K562 (cell line): Measurements from ENCODE around the gene TTLL9. TPM values are rescaled to one million over a fixed set of nuclear protein-coding genes. Genes with fewer than 3 reads are reported as not detected.

ENCODE experiments used
- ATAC-seq: fragments of 200-7000 bp; cut with Tn5 transposase; 3 replicates; pipeline ENCODE4 v1.9.1; 2020; ENCODE audit warnings: moderate library complexity
- BruUV-seq: library from RNA; stranded (reverse); fragments of 400-500 nt; replicated peaks from 2 replicates; lab custom pipeline; 2021; lab: Mats Ljungman, UMichigan
- CTCF ChIA-PET: fragments of 300-600 bp; formaldehyde crosslinking; extraction: SDS; loops from one replicate; lab custom pipeline; 2021; ENCODE audit warnings: low intra/inter-chr PET ratio; lab: Yijun Ruan, JAX
- POLR2A ChIA-PET: fragments of 300-600, 350-650 bp; sonication (Branson Sonifier 250); formaldehyde crosslinking; extraction: SDS; loops from one replicate; lab custom pipeline; 2021; ENCODE audit warnings: antibody characterized with exemption, inconsistent platforms; lab: Yijun Ruan, JAX
- DNase-seq, 4 experiments: peaks; one replicate each; pipeline versions ENCODE4 v3.0.0 to v3.0.0-alpha.2; 2011 to 2018; ENCODE audit warnings: low spot score in 3 of 4, mixed read lengths in 3 of 4; ENCODE audit errors: extremely low read depth in 1 of 4
- FAIRE-seq: peaks from 2 replicates; lab custom pipeline; 2011; peaks lifted over from hg19 to GRCh38; lab: Jason Lieb, UNC
- H2AFZ ChIP-seq: 2 replicates; pipeline ENCODE4 v1.6.0; 2011; ENCODE audit warnings: low read depth, low read length, control low read depth, inconsistent platforms
- H3K27ac ChIP-seq: fragments of 200-600 bp; 3 replicates; pipeline ENCODE4 v1.8.0; 2011; ENCODE audit warnings: low read depth, mild to moderate bottlenecking, control low read depth, inconsistent platforms, low read length, moderate library complexity, mixed read lengths; ENCODE audit errors: extremely low read depth
- H3K27me3 ChIP-seq, 2 experiments: fragments of 300-600 bp in 1 of 2; 2 replicates in 1 of 2; 3 replicates in 1 of 2; pipeline versions ENCODE4 v1.6.0 to v1.8.0; 2011; ENCODE audit warnings: inconsistent platforms in 2 of 2, low read length in 2 of 2, mild to moderate bottlenecking in 1 of 2, mixed read lengths in 1 of 2, moderate library complexity in 1 of 2; ENCODE audit not compliant: control insufficient read depth in 2 of 2, insufficient read depth in 2 of 2
- H3K36me3 ChIP-seq: fragments of 300-600 bp; 3 replicates; pipeline ENCODE4 v1.8.0; 2011; ENCODE audit warnings: mild to moderate bottlenecking, low read length, inconsistent platforms; ENCODE audit not compliant: control insufficient read depth, insufficient read depth
- H3K4me1 ChIP-seq, 2 experiments: fragments of 200-600 bp in 1 of 2; replicated peaks in 1 of 2; 2 replicates in 1 of 2; 3 replicates in 1 of 2; pipeline versions ENCODE4 v1.5.1 to v1.8.0; 2011; ENCODE audit warnings: inconsistent platforms in 2 of 2, low read length in 2 of 2, mild to moderate bottlenecking in 1 of 2, mixed read lengths in 1 of 2, moderate library complexity in 1 of 2; ENCODE audit not compliant: control insufficient read depth in 2 of 2, insufficient read depth in 2 of 2
- H3K4me2 ChIP-seq: 2 replicates; pipeline ENCODE4 v1.6.1; 2011; ENCODE audit warnings: low read length, control low read depth, inconsistent platforms, mixed read lengths; ENCODE audit not compliant: insufficient read depth
- H3K4me3 ChIP-seq: fragments of 200-600 bp; sonication (generic), shearing (Covaris generic); 2 replicates; pipeline ENCODE4 v1.5.1; 2016; ENCODE audit warnings: control low read depth, inconsistent platforms
- H3K79me2 ChIP-seq: fragments of 200-600 bp; 3 replicates; pipeline ENCODE4 v1.8.0; 2011; ENCODE audit warnings: low read length, inconsistent platforms; ENCODE audit not compliant: control insufficient read depth, insufficient read depth
- H3K9ac ChIP-seq, 2 experiments: 2 replicates each; pipeline versions ENCODE4 v1.6.0 to v1.6.1; 2011; ENCODE audit warnings: low read depth in 2 of 2, low read length in 2 of 2, control low read depth in 1 of 2, inconsistent platforms in 1 of 2, mild to moderate bottlenecking in 1 of 2, mixed read lengths in 1 of 2; ENCODE audit not compliant: insufficient read depth in 1 of 2
- H3K9me1 ChIP-seq: one replicate; pipeline ENCODE4 v1.6.0; 2011; ENCODE audit warnings: inconsistent platforms, mild to moderate bottlenecking, low read length, moderate library complexity; ENCODE audit not compliant: control insufficient read depth, insufficient read depth
- H3K9me3 ChIP-seq: replicated peaks from 2 replicates; pipeline ENCODE4 v1.5.1; 2011; ENCODE audit warnings: low read depth, low read length, inconsistent platforms; ENCODE audit not compliant: control insufficient read depth, insufficient read depth
- H4K20me1 ChIP-seq: replicated peaks from 2 replicates; pipeline ENCODE4 v1.6.1; 2011; ENCODE audit warnings: low read length, inconsistent platforms, mixed read lengths; ENCODE audit not compliant: control insufficient read depth, insufficient read depth
- NR2C1 ChIP-seq, 2 experiments: fragments of 450-650 bp; IDR thresholded peaks; 2 replicates each; pipeline ENCODE4 v1.6.1; 2017; ENCODE audit warnings: mild to moderate bottlenecking in 2 of 2, antibody characterized with exemption in 1 of 2, inconsistent platforms in 1 of 2, missing compliant biosample characterization in 1 of 2, missing genetic modification characterization in 1 of 2
- ZBTB40 ChIP-seq, 2 experiments: fragments of 450-650 bp in 1 of 2; sonication (generic) in 1 of 2; formaldehyde crosslinking in 1 of 2; IDR thresholded peaks; 2 replicates each; pipeline versions ENCODE4 v1.7.1 to v1.9.0; 2016 to 2022; ENCODE audit warnings: inconsistent platforms in 1 of 2, mild to moderate bottlenecking in 1 of 2, missing genetic modification reagents in 1 of 2
- ZNF41 ChIP-seq: fragments of 250-450 bp; sonication (Bioruptor Pico); conservative IDR thresholded peaks from 2 replicates; pipeline ENCODE4 v1.4.0; 2020; ENCODE audit warnings: mild to moderate bottlenecking
- WGBS: fragments of 100-300 bp; shearing (Covaris generic); methylation state at CpG from one replicate; pipeline ENCODE4 v1.1.6; 2016; ENCODE audit warnings: low coverage, mixed read lengths; ENCODE audit not compliant: insufficient coverage; ENCODE audit errors: missing lambda C conversion rate; 5-methylcytosine and 5-hydroxymethylcytosine counted together
- in situ Hi-C: fragments of 300-500 bp; cut with MboI; formaldehyde crosslinking; loops from 4 replicates; pipeline ENCODE4 v1.15.0; 2018; ENCODE audit warnings: inconsistent platforms, mixed read lengths
- intact Hi-C: fragments of 100-400 bp; cut with micrococcal nuclease; formaldehyde crosslinking; loops from 2 replicates; pipeline ENCODE4 v1.14.2; 2022
- polyA plus RNA-seq, 8 experiments: library from polyadenylated mRNA; depleted of rRNA in 4 of 8; stranded (reverse) in 5 of 8; unstranded in 3 of 8; fragments of >200 nt; fragmentation: Nextera tagmentation in 2 of 8; fragmentation: Illumina TruSeq in 1 of 8; extraction: Ambion mirVana in 2 of 8; extraction: Trizol in 1 of 8; gene quantifications; 2 replicates each; pipeline versions ENCODE4 v1.2.1 to v1.2.3, GENCODE V29; 2011 to 2014; ENCODE audit warnings: inconsistent platforms in 1 of 8, missing spikeins in 1 of 8
- total RNA-seq, 7 experiments: library from RNA; depleted of rRNA in 6 of 7; stranded (reverse); fragments of >200 nt in 6 of 7; fragmentation: Illumina TruSeq in 2 of 7; extraction: Trizol in 2 of 7; gene quantifications; 2 replicates each; pipeline versions ENCODE4 v1.2.1 to v1.2.3, GENCODE V29; 2011 to 2021; ENCODE audit warnings: low replicate concordance in 1 of 7

TTLL9 gene
- total and polyA plus RNA-seq, 9 of the 15 experiments (the other 6 are each of a cell fraction or from before 2014, with no cell fraction given), result 0.06 to 0.07 TPM; not detected in 7

- Histone ChIP-seq H2AFZ (peak overlapping the region; percentile 35; the same call in 1 of the 2 replicates), H3K27ac (no peak overlapping the region), H3K27me3 (peaks cover 0 to 11% of the 10 kb centered on the region in 2 experiments; a peak in 2 of 5 replicates), H3K4me2 (no peak overlapping the region), H3K4me3 (no peak overlapping the region), H3K4me1 (peaks cover 0 to 8% of the 10 kb centered on the region in 2 experiments; a peak in 2 of 5 replicates), H3K36me3 (no peaks in the 10 kb centered on the region), H3K9me1 (no peaks in the 10 kb centered on the region), H3K79me2 (no peaks in the 10 kb centered on the region), H4K20me1 (no peaks in the 10 kb centered on the region), H3K9ac (no peak overlapping the region), H3K9me3 (no peaks in the 10 kb centered on the region)
- intact Hi-C loops (no loop called here), in situ Hi-C loops (no loop called here)
- TF ChIP-seq NR2C1 (IDR thresholded peaks at IDR 0.05) (peak; percentile 52; the same call in 1 of the 2 replicates), NR2C1 (tag; IDR thresholded peaks at IDR 0.05) (peak; percentile 21; the same call in 1 of the 2 replicates), ZBTB40 (IDR thresholded peaks at IDR 0.05) (no peak), ZBTB40 (CRISPR knock-in tag; IDR thresholded peaks at IDR 0.05) (no peak), ZNF41 (CRISPR knock-in tag) (no peak)
- WGBS, result 20% methylated on average over 5 of the region's 5 CpGs
- BruUV-seq, result no TSS peak
- POLR2A ChIA-PET, result interaction anchor here (0.6 to 0.7 kb wide), 2 partner anchors 32 to 62 kb away, joined by 3 to 4 read pairs; no protein-coding TSS in a partner anchor
- CTCF ChIA-PET, result no interaction called here
- DNase-seq (no peak), ATAC-seq (no peak), FAIRE-seq (no peak)
Measured at GRCh38 chr20:31881945-31882344, 11.5 kb downstream of the TTLL9 start.
